GM19193 (cell line): ENCODE measurements around the gene CEBPB.

Source experiments
- POLR2A ChIP-seq: IDR thresholded peaks from 4 replicates; pipeline ENCODE4 v1.6.1; 2011; ENCODE audit not compliant: insufficient read depth, insufficient read length; ENCODE audit errors: extremely low read depth

Gene CEBPB

GRCh38 chr20:50187403-50188051, 3.1 kb upstream of the CEBPB start:
- TF ChIP-seq POLR2A = no peak

- TF ChIP-seq POLR2A = no peak
Observed at GRCh38 chr20:50188287-50188688, 2.3 kb upstream of the CEBPB start.

GRCh38 chr20:50188879-50189680, 1.6 kb upstream of the CEBPB start:
- TF ChIP-seq POLR2A = no peak

- no peak for TF ChIP-seq POLR2A
Observed at GRCh38 chr20:50189681-50190250, 864 bp upstream of the CEBPB start.

- TF ChIP-seq POLR2A = no peak
Observed at GRCh38 chr20:50191065-50191543, 474 bp downstream of the CEBPB start.

- peak; percentile 48 for TF ChIP-seq POLR2A
Observed at GRCh38 chr20:50191544-50192363, 1.1 kb downstream of the CEBPB start.

- peak; percentile 42 for TF ChIP-seq POLR2A
Observed at GRCh38 chr20:50192364-50193198, 2.0 kb downstream of the CEBPB start.

GRCh38 chr20:50193199-50193835, 2.7 kb downstream of the CEBPB start:
- TF ChIP-seq POLR2A = no peak

- TF ChIP-seq POLR2A = no peak
Observed at GRCh38 chr20:50193836-50194421, 3.3 kb downstream of the CEBPB start.

GRCh38 chr20:50194422-50194830, 3.8 kb downstream of the CEBPB start:
- TF ChIP-seq POLR2A = no peak

GRCh38 chr20:50194831-50195523, 4.3 kb downstream of the CEBPB start:
- TF ChIP-seq POLR2A = no peak

GRCh38 chr20:50195524-50196120, 5.0 kb downstream of the CEBPB start:
- TF ChIP-seq POLR2A = no peak

GRCh38 chr20:50196248-50196647, 5.6 kb downstream of the CEBPB start:
- TF ChIP-seq POLR2A = no peak

- no peak for TF ChIP-seq POLR2A
Observed at GRCh38 chr20:50196896-50197295, 6.3 kb downstream of the CEBPB start.
